Activated naive CD4-positive, alpha-beta T cell treated with anti-CD3 and anti-CD28 coated beads, Interleukin-2, amount 10 ng/mL, durations not matched to agents 7 days and 5 days (primary cell): ENCODE data around the gene BORCS5.

Experiments used
- CTCF ChIA-PET: fragments of 350-600 bp; sonication (Branson Sonifier 250); formaldehyde crosslinking; loops from one replicate; lab custom pipeline; 2021; ENCODE audit warnings: antibody characterized with exemption; lab: Charles Lee
- DNase-seq: peaks from one replicate; pipeline ENCODE4 v3.0.0-alpha.2; 2020
- H3K27ac Mint-ChIP-seq: one replicate; pipeline ENCODE4 v1.8.0; 2021; ENCODE audit warnings: mild to moderate bottlenecking, moderate library complexity, mixed read lengths
- H3K27me3 Mint-ChIP-seq: one replicate; pipeline ENCODE4 v1.8.0; 2021; ENCODE audit warnings: mild to moderate bottlenecking, mixed read lengths
- H3K36me3 Mint-ChIP-seq: one replicate; pipeline ENCODE4 v1.8.0; 2021; ENCODE audit warnings: mixed read lengths
- H3K4me1 Mint-ChIP-seq: one replicate; pipeline ENCODE4 v1.8.0; 2021; ENCODE audit warnings: mixed read lengths
- H3K4me3 Mint-ChIP-seq: one replicate; pipeline ENCODE4 v1.8.0; 2021; ENCODE audit warnings: mild to moderate bottlenecking, moderate library complexity, mixed read lengths
- H3K9me3 Mint-ChIP-seq: one replicate; pipeline ENCODE4 v1.8.0; 2021; ENCODE audit warnings: mixed read lengths

BORCS5 gene

DNA sequence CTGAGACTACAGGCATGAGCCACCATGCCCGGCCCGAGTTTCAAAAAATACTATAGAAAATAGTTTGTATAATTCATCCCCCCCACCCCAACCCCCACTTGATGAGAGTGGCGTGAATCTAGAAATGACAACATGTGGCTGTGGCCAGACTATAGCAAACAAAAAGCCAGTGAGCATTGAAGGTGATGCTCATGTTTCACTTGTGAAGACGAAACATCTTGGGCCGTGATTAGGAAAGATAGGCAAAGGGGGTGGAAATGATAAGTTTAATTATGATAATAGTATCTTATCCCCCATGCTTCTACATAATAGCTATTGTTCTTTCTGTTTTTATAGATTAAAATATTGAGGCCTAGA, 8.5 kb downstream of the BORCS5 start:
- Mint-ChIP-seq H3K4me1 (peaks cover 46% of the 10 kb centered on the region), H3K4me3 (no peak overlapping the region), H3K36me3 (peaks cover 43% of the 10 kb centered on the region), H3K9me3 (no peaks in the 10 kb centered on the region), H3K27me3 (no peaks in the 10 kb centered on the region), H3K27ac (peak overlapping the region; percentile 21)
- no peak for DNase-seq
- CTCF ChIA-PET: interaction anchor here (0.6 to 1.3 kb wide), 2 partner anchors 12 to 363 kb away, joined by 3 read pairs; no protein-coding TSS in a partner anchor

DNA sequence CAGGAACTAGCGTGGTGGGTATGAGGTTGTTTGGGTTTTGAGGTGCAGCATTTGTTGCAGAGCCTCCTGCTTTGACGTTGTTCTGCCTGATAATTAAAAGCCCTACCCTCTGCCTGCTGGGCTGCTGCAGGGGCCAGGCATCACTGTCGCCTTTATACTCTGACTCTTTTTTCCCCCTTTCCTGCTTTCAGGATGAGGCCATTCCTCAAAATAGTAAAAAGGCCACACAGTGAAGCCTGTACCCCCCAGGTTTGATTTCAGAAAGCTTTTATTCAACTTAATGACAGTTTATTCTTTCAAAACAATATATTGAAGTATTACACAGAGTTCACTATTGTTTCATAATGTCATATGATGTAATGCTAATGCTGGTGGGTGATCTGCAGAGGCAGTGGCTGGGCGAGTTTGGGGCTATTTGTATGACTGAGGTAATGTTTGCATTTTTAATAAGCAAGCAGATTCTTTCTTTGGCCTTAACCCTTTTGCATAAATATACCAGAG, 9.1 kb downstream of the BORCS5 start:
- Mint-ChIP-seq H3K4me1 (peaks cover 43% of the 10 kb centered on the region), H3K27me3 (no peaks in the 10 kb centered on the region)
- CTCF ChIA-PET: interaction anchor here (0.6 to 2.5 kb wide), 3 partner anchors 9 to 364 kb away, joined by 3 to 14 read pairs (median 3); partner anchors contain the start of gene BORCS5

DNA sequence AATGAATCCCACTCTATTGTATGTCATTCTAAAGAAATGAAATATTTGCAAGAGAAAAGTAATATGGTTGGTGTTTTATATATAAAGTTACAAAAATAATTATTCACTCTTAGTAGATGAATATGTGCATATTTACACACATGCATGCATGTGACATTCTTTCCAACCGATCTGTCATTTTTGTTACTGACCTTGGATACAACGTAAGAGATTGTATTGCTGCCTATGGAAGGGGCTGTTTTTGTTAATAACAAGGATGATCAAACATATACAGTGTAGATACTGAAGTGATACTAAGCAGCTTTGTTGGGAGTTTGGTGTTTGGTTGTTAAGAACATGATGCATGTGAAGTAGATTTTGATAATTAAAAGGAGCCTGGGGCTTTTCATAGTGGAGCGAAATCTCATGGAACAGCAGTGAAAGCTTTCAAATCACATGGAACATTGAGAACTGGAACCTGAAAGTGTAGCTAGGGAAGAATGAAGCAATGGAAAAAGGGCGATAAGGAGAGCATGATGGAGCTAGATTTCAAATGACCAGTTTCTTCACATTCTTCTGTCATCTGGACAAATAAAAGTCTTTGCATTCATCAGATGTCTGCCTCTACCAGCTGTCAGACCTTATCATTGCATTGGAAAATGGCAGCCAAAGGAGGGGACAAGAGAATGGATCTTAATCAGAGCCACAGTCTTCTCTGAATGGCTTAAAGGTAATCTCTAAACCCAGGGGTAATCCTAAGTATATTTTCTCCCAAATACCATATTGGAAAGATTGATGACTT, 10.0 kb downstream of the BORCS5 start:
- Mint-ChIP-seq H3K27me3 (no peaks in the 10 kb centered on the region), H3K4me1 (peaks cover 36% of the 10 kb centered on the region), H3K4me3 (no peak overlapping the region), H3K27ac (no peak overlapping the region), H3K9me3 (no peaks in the 10 kb centered on the region), H3K36me3 (peaks cover 35% of the 10 kb centered on the region)
- DNase-seq: no peak
- CTCF ChIA-PET: interaction anchor here (0.6 to 2.5 kb wide), 2 partner anchors 9 to 97 kb away, joined by 3 to 14 read pairs; partner anchors contain the start of gene BORCS5

More for the DNA sequence above, 9.1 kb downstream of the BORCS5 start:
- DNase-seq: no peak
- Mint-ChIP-seq H3K9me3 (no peaks in the 10 kb centered on the region), H3K36me3 (peaks cover 40% of the 10 kb centered on the region), H3K4me3 (no peak overlapping the region), H3K27ac (peak overlapping the region; percentile 21)

DNA sequence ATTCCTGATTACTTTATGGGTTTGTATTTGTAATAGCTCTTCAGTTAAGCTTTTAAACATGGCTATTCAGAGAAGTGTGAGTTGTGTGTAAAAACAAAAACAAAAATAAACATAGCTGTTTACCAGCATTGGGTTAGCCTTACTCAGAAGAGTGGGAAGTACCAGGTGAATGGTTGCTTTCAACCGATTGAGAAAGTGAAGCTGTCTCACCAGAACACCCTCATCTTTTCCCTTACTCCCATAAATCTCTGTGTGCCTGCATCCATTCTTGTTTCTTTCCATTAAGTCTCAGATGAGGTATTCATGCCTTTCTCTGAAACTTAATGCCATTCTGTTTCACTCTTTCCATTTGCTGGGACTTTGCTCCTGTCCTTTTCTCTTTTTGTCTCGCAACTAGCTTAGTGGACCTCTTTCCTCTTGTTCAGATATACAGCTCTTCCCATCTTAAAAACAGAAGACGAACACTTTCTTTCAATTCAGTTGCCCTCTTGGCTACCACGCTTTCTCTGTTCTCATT, 10.7 kb downstream of the BORCS5 start:
- H3K36me3 Mint-ChIP-seq: peaks cover 36% of the 10 kb centered on the region
- H3K4me3 Mint-ChIP-seq: no peak overlapping the region
- H3K9me3 Mint-ChIP-seq: no peaks in the 10 kb centered on the region
- peaks cover 30% of the 10 kb centered on the region for H3K4me1 Mint-ChIP-seq
- CTCF ChIA-PET: interaction anchor here (0.6 to 2.5 kb wide), 2 partner anchors 10 to 98 kb away, joined by 3 to 14 read pairs; partner anchors contain the start of gene BORCS5
- DNase-seq: no peak
- no peak overlapping the region for H3K27ac Mint-ChIP-seq
- H3K27me3 Mint-ChIP-seq: no peaks in the 10 kb centered on the region

DNA sequence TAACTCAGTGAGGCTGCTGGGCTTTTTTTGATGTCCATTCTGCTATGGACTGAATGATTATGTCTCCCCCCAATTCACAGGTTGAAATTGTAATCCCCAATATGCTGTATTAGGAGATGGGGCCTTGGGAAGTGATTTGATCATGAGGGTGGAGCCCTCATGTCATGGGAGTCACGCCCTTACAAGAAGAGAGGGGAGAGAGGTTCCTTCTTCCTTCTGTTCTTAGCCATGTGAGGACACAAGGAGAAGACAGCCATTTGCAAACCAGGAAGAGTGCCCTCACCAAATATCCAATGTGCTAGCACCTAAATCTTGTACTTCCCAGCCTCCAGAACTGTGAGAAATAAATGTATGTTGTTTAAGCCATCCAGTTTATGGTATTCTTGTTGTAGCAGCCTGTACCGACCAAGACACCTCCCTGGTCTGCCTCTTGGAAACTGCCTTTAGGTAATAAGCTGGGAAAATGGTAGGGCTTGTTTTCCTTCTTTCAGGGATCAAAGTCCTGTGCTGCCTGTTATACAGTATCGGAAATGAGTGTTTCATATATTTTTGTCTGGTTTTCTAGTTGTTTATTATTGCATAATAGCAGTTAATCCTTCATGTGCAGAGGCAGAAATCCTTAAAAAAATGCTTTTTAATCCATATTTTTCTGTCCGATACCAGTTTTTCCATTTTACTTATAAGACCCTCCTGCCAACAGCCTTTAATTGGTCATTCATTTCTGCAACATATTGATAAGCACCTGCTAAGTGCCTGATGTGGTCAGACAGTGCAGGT, 16.3 kb downstream of the BORCS5 start:
- Mint-ChIP-seq H3K36me3 (peaks cover 31% of the 10 kb centered on the region), H3K4me1 (peaks cover 24% of the 10 kb centered on the region), H3K27ac (no peak overlapping the region), H3K27me3 (no peaks in the 10 kb centered on the region), H3K9me3 (no peaks in the 10 kb centered on the region), H3K4me3 (no peak overlapping the region)
- CTCF ChIA-PET: interaction anchor here (0.8 kb wide), 1 partner anchor 11 kb away, joined by 3 read pairs; no protein-coding TSS in a partner anchor
- DNase-seq: no peak

DNA sequence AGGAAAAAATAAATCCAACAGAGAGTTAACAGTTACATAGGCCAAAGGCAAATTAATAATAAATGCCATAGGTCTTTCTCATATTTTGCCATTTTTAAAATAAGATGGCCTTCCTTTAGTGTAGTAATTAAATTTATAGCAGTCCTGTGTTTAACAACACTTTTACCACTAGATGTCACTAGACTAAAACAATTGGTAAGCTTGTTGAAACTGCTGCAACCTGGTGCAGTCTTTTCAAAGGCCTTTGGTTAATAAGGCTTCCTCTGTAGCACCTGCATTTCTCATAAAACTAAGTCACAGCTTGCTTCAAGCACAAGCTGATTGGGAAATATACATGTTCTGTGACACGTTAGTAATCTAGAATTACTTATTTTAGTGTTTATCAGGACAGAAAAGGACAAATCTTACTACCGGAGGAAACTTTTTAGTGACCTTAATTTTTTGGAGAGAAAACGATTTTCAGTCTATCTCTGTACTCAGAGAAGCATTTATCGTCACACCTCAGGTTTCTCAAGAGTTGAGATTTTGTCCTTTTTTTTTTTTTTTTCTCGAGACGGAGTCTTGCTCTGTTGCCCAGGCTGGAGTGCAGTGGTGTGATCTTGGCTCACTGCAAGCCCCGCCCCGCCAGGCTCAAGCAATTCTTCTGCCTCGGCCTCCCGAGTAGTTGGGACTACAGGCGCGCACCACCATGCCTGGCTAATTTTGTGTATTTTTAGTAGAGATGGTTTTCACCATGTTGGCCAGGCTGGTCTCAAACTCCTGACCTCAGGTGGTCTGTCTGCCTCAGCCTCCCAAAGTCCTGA, 20.0 kb downstream of the BORCS5 start:
- no peaks in the 10 kb centered on the region for H3K27me3 Mint-ChIP-seq
- H3K27ac Mint-ChIP-seq: peak overlapping the region; percentile 65
- peak; percentile 35 for DNase-seq
- peaks cover 53% of the 10 kb centered on the region for H3K4me1 Mint-ChIP-seq
- peaks cover 36% of the 10 kb centered on the region for H3K36me3 Mint-ChIP-seq
- peaks cover 4% of the 10 kb centered on the region for H3K9me3 Mint-ChIP-seq
- H3K4me3 Mint-ChIP-seq: no peak overlapping the region
- CTCF ChIA-PET: interaction anchor here (0.7 to 5.5 kb wide), 30 partner anchors 12 to 360 kb away, joined by 3 to 58 read pairs (median 4); partner anchors contain the start of gene DUSP16

DNA sequence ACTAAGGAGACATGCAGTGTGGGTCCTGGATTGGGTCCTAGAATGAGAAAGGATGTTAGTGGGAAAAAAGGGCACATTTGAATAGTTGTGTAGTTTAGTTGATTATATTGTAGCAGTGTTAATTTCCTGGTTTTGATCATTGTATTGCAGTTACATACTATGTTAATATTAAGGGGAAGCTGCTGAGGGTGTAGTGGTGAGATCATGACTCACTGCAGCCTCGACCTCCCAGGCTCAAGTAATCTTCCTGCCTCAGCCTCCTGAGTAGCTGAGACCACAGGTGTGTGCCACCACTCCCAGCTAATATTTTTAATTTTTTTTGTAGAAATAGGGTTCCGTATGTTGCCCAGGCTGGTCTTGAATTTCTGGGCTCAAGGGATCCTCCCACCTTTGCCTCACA, 21.7 kb downstream of the BORCS5 start:
- H3K4me3 Mint-ChIP-seq: no peak overlapping the region
- H3K27me3 Mint-ChIP-seq: no peaks in the 10 kb centered on the region
- H3K27ac Mint-ChIP-seq: peak overlapping the region; percentile 74
- H3K4me1 Mint-ChIP-seq: peaks cover 56% of the 10 kb centered on the region
- H3K36me3 Mint-ChIP-seq: peaks cover 40% of the 10 kb centered on the region
- CTCF ChIA-PET: interaction anchor here (1.8 to 5.5 kb wide), 5 partner anchors 97 to 277 kb away, joined by 5 to 58 read pairs (median 24); partner anchors contain the start of gene DUSP16
- DNase-seq: no peak
- peaks cover 10% of the 10 kb centered on the region for H3K9me3 Mint-ChIP-seq

DNA sequence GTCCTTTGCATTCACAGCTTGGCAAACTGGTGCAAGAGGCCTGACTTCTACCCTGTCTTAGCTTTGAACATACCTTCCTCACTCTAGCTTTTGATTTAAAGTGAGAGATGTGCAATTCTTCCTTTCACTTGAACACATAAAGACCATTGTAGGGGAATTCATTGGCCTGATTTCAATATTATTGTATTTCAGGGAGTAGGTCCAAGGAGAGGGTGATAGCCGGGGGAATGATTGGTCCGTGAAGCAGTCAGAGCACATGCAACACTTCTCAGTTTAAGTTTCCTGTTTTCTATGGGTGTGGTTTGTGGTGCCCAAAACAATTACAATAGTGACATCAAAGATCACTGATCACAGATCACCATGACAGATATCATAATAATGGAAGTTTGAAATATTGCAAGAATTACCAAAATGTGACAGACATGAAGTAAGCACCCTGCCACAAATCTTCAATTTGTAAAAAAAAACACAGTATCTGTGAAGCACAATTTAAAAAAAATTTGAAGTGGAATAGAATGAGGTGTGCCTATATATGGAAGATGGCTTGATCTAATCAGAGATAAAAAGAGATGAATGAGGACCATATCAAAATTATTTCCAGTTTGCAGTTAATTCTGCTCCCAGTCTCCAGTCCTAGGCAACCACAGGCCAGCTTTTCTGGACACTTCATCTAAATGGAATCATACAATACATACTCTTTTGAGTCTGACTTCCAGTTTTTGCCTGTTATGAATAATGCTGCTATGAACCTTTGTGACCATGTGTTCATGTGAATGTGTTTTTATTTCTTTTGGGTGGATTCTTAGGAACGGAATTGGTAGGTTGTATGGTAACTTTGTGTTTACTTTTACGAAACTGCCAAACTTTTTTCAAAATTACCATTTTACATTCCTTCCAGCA, 23.2 kb downstream of the BORCS5 start:
- DNase-seq: peak; percentile 50
- H3K36me3 Mint-ChIP-seq: peaks cover 50% of the 10 kb centered on the region
- no peaks in the 10 kb centered on the region for H3K27me3 Mint-ChIP-seq
- CTCF ChIA-PET: interaction anchor here (0.6 to 5.5 kb wide), 6 partner anchors 49 to 275 kb away, joined by 3 to 58 read pairs (median 6); partner anchors contain the start of gene DUSP16
- H3K4me3 Mint-ChIP-seq: no peak overlapping the region
- peaks cover 68% of the 10 kb centered on the region for H3K4me1 Mint-ChIP-seq
- H3K9me3 Mint-ChIP-seq: peaks cover 12% of the 10 kb centered on the region
- H3K27ac Mint-ChIP-seq: peak overlapping the region; percentile 92

DNA sequence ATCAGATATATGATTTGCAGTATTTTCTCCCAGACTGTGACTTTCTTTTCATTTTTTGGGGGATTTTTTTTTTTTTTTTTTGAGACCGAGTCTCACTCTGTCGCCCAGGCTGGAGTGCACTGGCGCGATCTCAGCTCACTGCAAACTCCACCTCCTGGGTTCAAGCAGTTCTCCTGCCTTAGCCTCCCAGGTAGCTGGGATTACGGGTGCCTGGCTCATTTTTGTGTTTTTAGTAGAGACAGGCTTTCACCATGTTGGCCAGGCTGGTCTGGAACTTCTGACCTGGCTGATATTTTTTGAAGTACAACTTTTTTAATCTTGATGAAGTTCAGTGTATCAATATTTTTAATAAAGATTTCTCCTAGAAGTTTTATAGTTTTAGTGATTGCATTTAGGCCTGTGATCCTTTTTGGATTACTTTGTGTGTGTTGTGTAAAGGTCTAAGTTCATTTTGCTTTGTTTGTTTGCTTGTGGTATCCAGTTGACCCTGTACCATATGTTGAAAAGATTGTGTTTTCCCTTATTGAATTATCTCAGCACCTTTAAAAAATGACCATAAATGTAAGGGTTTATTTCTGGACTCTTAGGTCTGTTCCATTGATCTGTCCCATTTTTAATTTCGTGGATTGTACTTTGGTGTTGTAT, 24.2 kb downstream of the BORCS5 start:
- Mint-ChIP-seq H3K4me3 (no peak overlapping the region), H3K27ac (no peak overlapping the region), H3K27me3 (no peaks in the 10 kb centered on the region), H3K4me1 (peaks cover 77% of the 10 kb centered on the region), H3K9me3 (peaks cover 12% of the 10 kb centered on the region), H3K36me3 (peaks cover 52% of the 10 kb centered on the region)
- DNase-seq: no peak
- CTCF ChIA-PET: no interaction called here

DNA sequence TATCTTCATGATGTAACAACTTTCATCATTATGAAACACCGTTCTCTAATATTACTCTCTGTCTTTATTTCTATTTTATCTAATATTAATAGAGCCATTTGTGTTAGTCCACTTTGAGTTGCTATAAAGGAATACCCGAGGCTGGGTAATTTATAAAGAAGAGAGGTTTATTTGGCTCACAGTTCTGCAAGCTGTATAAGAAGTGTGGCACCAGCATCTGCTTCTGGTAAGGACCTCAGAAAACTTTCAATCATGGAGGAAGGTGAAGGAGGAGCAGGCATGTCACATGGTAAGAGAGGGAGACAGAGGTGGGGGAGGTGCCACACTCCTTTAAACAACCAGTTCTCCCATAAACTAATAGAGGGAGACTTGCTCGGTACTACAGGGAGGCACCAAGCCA, 25.1 kb downstream of the BORCS5 start:
- H3K36me3 Mint-ChIP-seq: peaks cover 49% of the 10 kb centered on the region
- H3K27ac Mint-ChIP-seq: no peak overlapping the region
- peaks cover 77% of the 10 kb centered on the region for H3K4me1 Mint-ChIP-seq
- no peaks in the 10 kb centered on the region for H3K27me3 Mint-ChIP-seq
- peaks cover 12% of the 10 kb centered on the region for H3K9me3 Mint-ChIP-seq
- DNase-seq: no peak
- CTCF ChIA-PET: no interaction called here
- H3K4me3 Mint-ChIP-seq: no peak overlapping the region

DNA sequence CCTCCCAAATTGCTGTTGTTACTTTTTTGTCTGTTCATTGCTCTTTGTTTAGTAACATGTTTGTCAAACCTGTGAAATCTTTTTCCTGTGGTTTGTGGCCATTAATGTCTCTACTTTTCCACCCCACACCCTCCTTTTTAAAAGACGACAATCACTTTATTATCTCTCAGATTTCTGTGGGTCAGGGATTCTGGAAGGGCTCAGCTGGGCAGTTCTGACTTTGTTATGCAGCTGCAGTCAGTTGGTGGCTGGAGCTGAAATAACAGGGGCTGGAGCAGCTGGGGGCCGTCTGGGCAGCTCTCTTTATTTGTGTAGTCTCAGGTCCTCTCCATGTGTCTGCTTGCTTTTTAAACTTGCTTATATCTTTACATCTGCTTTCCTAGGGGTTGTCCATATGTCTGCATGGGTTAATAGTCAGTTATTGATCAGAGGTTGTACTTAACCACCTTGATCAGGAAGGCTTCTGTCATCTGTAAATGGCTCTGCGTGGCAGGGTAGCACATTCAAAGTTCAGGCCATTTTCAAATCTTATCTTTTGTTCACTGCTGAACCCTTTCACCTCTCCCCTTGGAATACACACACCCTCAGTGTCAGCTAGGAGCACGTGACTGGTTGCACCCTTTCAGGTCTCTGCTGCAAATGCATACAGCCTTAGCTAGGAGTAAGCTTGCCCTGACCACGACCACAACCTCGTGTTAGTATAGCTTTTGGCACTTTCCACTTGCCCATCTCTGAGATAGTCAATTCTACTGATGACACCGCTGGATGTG, 27.9 kb downstream of the BORCS5 start:
- Mint-ChIP-seq H3K27me3 (no peaks in the 10 kb centered on the region), H3K4me3 (no peak overlapping the region), H3K4me1 (peaks cover 63% of the 10 kb centered on the region), H3K9me3 (peaks cover 12% of the 10 kb centered on the region), H3K36me3 (peaks cover 51% of the 10 kb centered on the region), H3K27ac (peak overlapping the region; percentile 94)
- CTCF ChIA-PET: interaction anchor here (0.6 to 2.0 kb wide), 7 partner anchors 10 to 179 kb away, joined by 3 to 9 read pairs (median 4); no protein-coding TSS in a partner anchor
- peak; percentile 82 for DNase-seq
